Inflammatory macrophage treated with lipopolysaccharide for 1 hour (primary cell): ENCODE data around the gene SOWAHB.
"Not testable (repeated sequence)": the region's sequence is repeated elsewhere in the genome, so short reads cannot be mapped to it uniquely, and the experiment has no call there.

ENCODE experiments used
- DNase-seq, 2 donors: peaks; one replicate each; pipeline ENCODE4 v3.0.0-alpha.2; 2020 to 2022

The SOWAHB gene

DNA sequence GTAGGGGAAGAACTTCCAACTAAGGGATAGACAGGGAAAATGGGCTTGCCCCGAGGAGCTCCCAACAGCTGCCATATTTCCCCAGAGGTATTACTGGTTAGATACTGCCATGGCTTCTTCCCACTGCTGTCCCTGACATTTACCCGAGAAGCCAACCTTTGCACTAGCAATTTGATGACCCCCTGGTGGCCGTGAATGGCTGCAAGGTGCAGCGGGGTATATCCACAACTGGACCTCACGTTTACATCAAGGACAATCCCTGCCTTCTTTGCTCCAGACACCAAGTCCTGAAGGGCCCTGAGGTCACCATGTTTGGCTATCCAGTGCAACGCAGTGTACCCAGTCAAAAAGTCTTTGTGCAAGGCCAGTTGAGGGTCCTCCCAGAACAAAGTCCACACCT lies 2.3 kb downstream of the SOWAHB start:
- no peak for DNase-seq

DNA sequence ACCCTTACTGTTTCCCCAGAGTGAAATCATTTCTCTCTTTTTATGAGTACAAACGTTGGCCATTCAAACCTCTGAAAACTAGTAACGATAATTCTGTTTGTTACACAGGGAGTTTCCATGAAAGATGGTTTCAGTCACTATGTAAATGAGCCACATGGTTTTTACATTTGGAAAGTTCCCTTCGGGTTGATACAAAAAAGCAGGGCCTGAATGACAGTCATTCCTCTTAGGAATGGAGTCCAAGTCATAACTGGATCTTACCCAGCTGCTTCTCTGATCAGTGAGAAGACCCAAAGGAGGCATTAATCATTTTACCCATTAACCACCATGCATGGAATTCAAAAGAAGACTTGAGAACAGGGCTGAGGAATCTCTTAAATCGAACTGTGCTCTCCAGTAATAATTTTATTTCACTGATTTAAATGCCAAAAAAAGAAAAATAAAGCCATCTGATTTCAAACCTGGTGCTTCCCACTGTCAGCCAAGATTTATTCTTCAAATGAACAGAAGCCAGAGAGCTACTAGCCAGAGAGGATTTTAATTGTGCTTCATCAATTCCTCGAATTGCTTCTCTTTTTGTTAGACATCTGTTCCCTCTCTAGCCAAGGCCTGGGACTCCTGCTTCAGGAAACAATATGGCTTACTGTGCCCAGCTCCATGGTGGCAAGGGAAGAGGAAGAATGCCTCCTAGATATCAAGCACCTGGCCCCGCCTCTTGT lies 3.2 kb downstream of the SOWAHB start:
- no peak for DNase-seq

DNA sequence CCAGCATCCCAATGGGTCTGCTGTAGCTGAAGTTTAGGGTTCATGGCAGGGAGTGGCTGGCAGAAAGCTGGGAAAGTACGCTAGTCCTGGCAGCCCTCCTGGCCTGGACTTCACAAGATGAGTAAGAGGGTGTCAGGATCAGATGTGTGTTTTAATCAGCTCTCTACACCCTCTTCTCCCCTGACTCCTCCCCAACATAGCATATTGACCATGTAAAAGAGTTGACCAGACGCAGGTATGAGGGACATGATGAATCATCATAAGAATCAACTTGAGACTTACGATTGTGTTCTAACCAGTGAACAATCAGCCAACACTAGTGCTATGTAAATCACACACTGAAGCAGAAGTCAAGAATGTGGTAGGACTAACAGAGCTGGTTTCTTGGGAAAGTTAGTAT lies 5.3 kb downstream of the SOWAHB start:
- DNase-seq, result no peak

DNA sequence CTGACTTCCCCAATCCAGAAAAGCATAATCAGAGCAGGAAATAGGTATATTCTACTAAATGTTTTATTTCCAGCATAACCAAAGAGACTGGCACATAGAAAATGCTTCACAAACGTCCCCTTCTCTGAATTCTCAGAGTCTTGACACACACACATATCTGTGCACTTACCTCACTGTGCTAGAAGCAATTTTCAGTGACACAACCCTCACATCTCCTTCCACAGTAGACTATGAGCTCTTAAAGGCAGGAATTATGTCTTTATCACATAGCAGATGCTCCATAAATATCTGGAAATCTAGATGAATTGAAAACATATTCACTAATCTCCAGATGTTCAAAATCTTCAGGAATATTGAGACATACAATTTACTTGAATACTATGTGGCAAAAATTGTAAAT lies 5.9 kb downstream of the SOWAHB start:
- no peak for DNase-seq

DNA sequence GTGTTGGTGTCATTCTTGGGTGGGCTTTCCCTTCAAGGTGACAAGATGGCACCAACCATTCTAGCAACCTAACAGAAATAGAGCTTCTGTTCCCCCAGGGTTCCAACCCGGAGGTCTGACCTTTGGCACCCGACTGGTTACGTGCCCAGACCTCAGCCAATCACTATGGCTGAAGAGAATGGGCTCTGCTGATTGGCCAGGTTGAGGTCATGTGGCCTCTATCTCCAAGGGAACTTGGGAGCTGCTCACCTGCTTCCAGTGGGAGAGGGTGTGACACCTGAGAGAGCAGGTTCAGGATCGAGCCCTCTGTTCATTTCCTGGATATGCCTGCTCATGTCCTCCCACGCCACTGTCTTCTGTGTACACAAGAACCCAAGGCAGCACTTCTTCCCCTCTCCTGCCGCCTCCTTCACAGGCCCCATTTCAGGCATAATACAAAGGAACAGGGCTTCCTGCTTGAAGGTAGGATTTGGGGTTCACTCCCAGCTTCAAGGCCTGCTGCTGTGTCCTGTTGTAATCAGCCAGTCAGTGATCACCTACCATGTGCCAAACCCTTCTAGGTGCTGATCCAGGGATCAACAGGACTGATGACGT lies 11.0 kb downstream of the SOWAHB start:
- no peak for DNase-seq

DNA sequence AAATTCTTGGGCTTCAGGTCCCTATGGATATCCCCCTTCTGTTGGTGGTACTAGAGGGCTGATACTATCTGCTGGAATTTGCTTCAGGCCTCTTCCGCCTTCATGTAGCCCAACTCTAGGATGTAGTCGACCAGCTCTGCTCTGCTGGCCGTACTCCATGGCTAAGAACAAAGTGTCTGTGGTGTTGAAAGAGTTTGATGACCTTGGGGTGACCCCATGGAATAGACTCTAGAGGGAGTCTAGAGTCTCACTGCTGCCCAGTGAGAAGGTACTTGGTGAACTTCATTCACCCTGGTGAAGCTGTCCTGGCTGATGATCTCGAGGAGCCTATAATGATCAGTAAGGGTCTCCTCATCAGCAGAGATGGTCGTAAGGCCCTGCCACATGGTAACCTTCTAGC lies 11.7 kb downstream of the SOWAHB start:
- no peak for DNase-seq

DNA sequence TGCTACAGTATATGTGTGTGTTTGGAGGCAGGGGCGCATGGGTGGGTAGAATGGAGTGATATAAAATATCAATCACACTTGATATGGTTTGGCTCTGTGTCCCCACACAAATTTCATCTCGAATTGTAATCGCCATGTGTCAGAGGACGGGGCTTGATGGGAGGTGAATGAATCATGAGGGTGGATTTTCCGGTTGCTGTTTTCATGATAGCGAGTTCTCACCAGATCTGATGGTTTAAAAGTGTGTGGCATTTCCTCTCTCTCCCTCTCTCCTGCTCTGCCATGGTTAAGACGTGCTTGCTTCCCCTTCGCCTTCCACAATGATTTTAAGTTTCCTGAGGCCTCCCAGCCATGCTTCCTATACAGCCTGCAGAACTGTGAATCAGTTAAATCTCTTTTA lies 14.8 kb downstream of the SOWAHB start:
- DNase-seq, result no peak

DNA sequence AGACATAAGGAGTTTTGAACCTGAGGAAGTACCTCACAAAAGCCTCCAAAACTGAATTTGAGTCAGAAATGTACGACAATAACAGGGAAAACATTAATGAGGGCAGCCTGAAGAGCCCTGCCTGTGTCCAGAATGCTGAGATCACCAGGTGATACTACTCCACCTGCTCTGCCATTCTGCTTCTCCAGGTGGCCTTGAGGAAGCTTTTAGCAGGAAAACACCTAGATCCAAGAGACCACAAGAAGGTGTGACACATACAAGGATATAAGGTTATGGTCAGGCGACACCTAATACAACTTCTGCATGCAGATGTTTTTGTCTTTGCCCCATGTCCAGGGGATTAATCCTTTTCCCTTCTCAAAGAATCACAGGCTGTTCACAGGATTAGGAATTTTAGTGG lies 15.3 kb downstream of the SOWAHB start:
- no peak for DNase-seq

DNA sequence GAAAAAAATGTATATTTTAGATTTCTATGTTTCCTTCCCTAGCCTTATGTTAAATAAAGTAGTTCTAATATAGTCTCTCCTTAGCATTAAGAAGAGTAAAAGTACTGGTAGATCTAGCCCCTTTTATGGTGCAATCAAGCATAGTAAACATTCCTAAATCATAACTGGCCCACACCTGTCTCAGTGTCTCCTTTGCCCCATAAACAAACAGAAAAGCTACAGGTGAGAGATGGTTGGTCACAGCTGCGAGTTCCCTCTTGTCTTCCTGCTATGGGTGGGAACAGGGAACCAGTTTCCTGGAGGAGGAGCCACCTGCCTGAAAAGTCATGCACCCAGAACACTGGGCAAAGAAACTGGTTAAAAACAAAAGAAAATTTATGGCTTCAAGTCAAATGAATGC lies 16.6 kb downstream of the SOWAHB start:
- no peak for DNase-seq

DNA sequence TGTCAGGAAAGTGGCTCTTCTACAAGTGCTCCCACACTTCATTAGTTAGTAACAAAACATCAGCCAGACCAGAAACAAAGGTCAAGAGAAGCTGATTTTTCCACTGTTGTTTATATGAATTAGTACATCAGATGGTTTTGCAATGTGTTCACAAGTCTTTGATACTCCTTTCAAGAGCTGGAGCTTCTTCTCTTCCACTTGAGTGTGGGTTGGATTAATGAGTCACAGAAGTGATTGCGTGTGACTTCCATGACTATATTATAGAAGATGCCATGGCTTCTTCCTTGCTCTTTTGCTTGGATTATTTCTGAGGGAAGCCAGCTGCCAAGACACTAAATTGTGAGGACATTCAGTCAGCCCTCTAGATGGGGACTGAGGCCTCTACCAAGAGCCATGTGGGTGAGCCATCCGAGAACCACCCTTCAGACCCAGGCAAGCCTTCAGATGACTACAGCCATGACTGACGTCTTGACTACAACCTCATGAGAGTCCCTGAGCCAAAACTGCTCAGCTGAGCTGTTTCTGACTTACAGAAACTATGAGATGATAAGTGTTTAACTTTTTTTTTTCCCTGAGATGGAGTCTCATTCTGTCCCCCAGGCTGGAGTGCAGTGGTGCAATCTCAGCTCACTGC lies 18.1 kb downstream of the SOWAHB start:
- DNase-seq, result peak; percentile 4 to 29

DNA sequence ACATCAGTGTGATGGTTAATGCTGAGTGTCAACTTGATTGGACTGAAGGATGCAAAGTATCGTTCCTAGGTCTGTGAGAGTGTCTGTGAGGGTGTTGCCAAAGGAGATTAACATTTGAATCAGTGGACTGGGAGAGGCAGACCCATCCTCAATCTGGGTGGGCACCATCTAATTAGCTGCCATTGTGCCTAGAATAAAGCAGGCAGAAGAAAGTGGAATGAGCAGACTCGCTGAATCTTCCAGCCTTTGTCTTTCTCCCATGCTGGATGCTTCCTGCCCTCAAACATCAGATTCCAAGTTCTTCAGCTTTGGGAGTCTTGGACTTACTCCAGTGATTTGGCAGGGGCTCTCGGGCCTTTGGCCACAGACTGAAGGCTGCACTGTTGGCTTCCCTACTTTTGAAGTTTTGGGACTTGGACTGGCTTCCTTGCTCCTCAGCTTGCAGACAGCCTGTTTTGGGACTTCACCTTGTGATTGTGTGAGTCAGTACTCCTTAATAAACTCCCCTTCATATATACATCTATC lies 19.2 kb downstream of the SOWAHB start:
- DNase-seq, result not testable (repeated sequence)

DNA sequence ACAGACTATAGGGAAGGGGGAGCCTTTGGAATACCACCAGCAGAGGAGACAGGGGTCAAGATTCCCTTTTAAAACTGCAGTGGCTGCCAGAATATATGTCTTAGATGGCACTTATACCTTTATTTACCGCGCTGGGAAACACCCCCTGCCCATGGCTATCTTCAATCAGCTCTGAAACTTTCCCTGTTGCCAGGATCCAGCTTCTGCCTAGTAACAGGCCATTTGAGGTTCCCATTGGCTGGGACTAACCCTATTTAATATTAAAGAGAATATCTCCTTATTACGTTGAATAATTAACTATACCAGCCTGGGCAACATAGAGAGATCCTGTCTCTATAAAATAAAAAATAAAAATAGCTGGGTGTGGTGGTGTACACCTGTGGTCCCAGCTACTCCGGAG lies 23.8 kb downstream of the SOWAHB start:
- no peak for DNase-seq

DNA sequence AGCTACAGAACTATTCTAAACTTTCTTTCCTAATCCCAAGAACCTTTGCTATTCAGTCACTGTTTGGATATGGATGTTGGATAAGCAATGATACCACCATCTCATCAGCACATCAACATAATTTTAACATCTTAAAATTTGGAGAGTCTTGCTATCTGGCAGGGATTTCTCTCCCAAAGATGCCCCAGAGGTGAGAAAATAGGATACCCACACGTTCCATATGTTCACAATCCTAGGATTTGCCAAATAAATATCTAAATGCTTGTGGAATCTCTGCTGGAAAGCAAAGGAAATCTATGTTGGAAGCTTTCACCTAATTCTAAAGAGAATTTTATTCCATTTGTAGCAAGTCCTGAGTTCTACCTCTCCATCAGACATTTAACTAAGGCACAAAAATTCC lies 24.4 kb downstream of the SOWAHB start:
- no peak for DNase-seq

DNA sequence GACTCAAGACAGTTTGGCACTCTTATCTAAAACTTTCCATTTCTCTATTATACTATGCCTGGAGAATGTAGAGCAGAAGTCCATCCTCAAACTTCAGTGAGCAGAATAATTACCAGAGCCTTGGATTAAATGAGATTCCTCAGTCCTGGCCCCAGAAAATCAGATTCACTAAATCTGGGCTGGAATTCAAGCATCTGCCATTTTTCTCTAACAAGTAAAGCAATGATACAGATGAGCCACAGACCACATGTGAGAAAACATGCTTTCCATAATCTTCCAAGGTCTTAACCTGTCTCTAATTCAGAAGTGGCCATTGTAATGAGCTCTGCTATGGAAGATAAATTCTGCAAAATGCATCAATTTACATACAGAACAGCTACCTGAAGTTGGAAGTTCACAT lies 25.4 kb downstream of the SOWAHB start:
- no peak for DNase-seq

DNA sequence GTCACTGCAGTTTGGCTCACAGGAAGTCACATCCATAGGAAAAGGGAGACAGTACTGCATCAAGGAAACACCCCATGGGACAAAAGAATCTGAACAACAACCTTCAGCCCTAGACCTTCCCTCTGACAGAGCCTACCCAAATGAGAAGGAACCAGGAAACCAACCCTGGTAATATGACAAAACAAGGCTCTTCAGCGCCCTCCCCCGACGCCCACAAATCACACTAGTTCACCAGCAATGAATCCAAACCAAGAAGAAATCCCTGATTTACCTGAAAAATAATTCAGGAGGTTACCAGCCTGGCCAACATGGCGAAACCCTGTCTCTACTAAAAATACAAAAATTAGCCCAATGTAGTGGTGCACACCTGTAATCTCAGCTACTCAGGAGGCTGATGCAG lies 29.2 kb downstream of the SOWAHB start:
- DNase-seq, result not testable (repeated sequence)

DNA sequence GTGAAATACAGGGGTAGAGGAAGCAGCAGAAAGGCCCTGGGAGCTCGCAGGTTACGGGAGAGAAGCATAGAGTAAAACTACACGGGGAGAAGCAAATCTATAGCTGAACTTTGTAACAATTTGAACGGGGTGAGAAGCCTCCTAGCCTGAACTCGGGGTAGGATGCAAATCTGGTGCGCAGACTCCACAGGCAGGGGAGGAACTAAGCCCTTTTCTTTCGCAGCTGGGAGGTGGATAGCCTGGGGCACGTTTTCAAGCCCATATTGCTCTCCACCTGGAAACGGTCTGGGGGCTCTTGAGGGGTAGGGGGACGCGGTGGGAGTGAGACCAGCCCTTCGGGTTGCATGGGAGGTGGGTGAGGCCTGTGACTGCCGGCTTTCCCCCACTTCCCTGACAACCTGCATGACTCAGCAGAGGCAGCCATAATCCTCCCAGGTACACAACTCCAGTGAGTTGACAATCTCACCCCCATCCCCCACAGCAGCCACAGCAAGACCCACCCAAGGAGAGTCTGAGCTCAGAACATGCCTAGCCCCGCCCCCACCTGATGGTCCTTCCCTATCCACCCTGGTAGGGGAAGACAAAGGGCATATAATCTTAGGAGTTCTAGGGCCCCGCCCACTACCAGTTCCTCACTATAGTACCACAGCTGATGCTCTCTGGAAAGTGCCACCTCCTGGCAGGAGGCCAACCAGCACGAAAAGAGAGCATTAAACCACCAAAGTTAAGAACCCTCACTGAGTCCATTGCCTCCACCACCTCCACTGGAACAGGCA lies 29.9 kb downstream of the SOWAHB start:
- no peak for DNase-seq

DNA sequence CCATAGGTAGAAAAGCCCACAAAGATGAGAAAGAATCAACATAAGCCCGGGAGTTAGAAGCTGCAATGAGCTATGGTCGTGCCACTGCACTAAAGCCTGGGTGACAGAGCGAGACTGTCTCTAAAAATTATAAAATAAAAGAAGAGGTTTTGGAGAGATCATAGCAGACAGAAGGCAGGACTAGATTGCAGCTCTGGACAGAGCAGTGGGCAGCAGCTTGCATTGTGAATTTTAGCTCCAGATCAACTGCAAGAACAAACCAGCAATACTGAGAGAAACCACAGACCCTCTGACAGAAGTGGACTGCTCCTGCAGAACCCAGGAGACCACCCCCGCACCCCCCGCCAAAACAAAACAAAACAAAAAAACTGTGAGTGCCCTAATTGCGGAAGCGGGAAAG lies 30.6 kb downstream of the SOWAHB start:
- DNase-seq, result no peak

DNA sequence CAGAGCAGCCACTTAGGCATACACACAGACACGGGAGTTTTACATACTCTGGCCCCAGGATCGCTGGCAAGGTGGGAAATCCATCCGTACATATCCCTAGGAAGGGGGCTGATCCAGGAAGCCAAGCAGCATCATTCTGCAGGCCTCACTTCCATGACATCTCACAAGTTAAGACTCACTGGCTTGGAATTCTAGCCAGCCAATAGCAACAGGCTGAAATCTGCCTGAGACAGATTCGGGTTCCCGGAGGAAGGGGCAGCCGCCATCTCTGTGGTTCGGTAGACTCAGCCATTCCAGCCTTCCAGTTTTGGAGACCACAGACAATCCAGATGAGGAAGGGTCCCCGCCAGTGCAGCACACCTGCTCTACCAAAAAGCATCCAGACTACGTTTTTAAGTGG lies 31.3 kb downstream of the SOWAHB start:
- DNase-seq, result no peak

DNA sequence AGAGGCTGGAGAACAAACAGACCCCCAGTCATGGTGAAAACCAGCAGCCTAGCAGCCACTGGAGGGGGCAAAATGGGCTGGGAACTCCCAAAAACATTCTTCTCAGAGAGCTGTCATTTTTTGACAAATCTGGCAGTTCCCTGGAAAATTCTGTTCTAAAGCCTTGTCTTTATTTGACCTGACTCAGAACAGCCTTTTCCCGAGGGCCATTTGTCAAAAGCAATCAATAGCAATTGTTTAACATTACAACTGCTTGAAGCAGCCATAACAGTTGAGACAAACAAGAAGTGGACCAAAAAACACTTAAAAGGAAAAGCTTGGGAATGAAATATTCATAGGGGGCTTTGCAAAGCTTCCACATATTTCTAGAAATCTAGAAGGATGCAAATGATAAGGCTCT lies 39.6 kb downstream of the SOWAHB start:
- DNase-seq, result no peak

DNA sequence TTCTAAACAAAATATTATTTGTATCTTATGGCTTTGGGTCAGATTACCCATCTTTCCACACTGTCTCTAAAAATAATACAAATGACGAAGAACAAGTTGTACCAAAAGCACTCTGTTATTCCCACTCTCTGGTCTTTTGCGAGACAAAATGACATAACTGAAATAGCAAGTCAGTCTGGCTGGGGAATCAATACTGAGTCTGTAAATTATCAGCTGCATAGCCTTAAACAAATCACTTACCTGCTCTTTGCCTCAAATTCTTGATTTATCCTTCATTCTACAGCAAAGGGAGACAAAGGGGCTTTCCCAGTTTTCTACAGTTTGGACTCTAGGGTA lies 40.9 kb downstream of the SOWAHB start:
- DNase-seq, result no peak

DNA sequence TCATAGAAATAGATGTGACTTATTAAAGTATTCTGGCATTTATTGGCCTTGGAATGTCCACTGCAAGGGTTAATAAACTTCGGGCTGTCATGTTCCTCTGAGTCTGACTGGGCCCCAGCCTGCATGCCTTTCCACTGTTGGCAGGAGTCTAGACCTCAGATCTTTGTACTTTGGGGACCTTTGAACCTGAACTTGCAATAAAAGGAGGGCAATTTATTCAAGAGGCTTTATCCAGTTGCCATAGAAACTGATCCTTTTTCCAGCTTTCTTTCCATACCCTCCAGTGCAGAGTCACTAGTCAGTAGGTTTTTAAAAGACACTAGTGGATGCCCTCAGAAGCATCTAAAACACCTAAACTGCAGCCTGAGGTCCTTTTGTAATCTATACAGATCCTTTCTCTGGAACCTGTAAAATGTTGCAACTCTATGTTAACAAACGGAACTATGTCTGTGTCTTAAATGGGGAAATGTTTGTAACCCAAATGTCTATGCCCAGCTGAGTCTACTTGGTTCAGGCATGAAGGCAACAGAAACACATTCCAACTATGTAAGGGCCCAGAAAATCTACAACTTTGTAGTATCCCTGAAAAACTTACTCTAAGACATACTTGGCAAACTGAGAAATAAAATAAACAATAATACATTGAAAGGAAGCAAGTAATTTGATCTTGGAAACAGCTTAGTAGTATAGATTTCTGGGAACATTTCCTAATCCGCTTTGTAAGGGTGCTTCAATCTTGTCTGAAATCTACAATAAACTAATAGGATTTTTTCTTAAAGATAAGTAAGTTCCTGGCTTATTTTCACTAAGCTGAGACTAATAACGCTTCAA lies 41.5 kb downstream of the SOWAHB start:
- no peak for DNase-seq

DNA sequence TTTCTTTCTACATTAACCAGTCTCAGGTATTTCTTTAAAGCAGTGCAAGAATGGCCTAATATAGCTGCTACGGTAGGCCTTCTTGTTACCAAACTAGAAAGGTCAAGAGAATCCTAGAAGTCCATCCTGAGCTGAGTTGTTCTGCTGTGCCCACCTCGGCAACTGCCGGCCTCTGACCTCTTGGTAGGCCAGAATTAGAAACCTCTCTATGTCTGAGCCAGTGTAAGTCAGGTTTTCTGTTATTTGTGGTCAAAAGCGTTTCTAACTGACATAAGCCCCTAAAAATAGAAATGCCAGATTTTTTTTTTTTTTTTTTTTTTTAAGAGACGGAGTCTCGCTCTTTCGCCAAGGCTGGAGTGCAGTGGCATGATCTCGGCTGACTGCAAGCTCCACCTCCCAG lies 43.1 kb downstream of the SOWAHB start:
- no peak for DNase-seq

DNA sequence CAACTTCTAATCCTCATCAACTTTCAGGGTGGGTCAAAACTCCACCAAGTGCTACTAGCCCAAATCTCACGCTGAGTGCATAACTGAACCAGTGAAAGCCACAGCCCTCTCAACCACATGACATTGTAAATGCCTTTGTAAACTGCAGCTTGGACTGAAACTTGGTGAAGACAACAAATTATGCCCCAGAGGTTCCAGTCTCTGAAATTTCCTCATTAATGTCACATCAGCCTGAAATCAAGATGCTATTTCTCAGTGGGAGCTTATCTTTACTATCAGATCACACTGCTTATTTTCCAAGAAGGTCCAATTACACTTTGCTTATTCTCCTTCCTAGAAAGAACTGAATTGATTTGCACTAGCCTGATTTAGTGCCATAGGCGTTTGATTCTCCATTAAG lies 46.6 kb downstream of the SOWAHB start:
- DNase-seq, result no peak
